ENCODE measurements around the gene FFAR3. TPM values are rescaled to one million over a fixed set of nuclear protein-coding genes. Genes with fewer than 3 reads are reported as not detected.

The FFAR3 gene
- total and polyA plus RNA-seq, 9 of the 15 experiments (the other 6 are each of a cell fraction or from before 2014, with no cell fraction given), result not detected

GRCh38 chr19:35389192-35389861, 31.1 kb downstream of the FFAR3 start (continued):
- TF ChIP-seq GTF3C2 (IDR thresholded peaks at IDR 0.05; ENCODE audit: borderline replicate concordance, extremely low read depth, insufficient read length) (no peak), RUNX1 (IDR thresholded peaks at IDR 0.05; ENCODE audit: low read depth) (no peak), CXXC5 (CRISPR knock-in tag; IDR thresholded peaks at IDR 0.05) (peak; percentile 66), MNT (conservative IDR thresholded peaks at IDR 0.05) (peak in 1 of 2 experiments; percentile 17; a peak in 1 of 4 replicates), NFE2L1 (tag; IDR thresholded peaks at IDR 0.05; ENCODE audit: borderline replicate concordance, low read depth) (no peak; the same call in 1 of the 2 replicates), POLR2G (IDR thresholded peaks at IDR 0.05; ENCODE audit: low read depth, low read length) (no peak), ZSCAN32 (CRISPR knock-in tag; IDR thresholded peaks at IDR 0.05) (no peak)
